ENCODE measurements around the gene C12orf43. TPM values are rescaled to one million over a fixed set of nuclear protein-coding genes. Genes with fewer than 3 reads are reported as not detected.

Gene C12orf43
- total RNA-seq, 2 donors from 2014 or later, result 16.9 to 19.9 TPM

Other genes starting within 250 kb of the C12orf43 start
- 10 to 100 TPM; 26.7 to 33.3 TPM for gene SPPL3, start 112.1 kb downstream of the C12orf43 start, total RNA-seq
- gene HNF1A, start 37.9 kb downstream of the C12orf43 start, total RNA-seq, result not detected
- 10 to 100 TPM in 1 of 2 donors, 1 to 10 TPM in 1; 2.6 to 16.3 TPM for gene OASL, start 22.8 kb upstream of the C12orf43 start, total RNA-seq
- 1 to 10 TPM; 1.2 to 7.3 TPM for gene P2RX7, start 116.4 kb upstream of the C12orf43 start, total RNA-seq
- 10 to 100 TPM; 15.5 to 17.9 TPM for gene P2RX4, start 193.6 kb upstream of the C12orf43 start, total RNA-seq